HepG2 (cell line): Measurements from ENCODE around the gene PRKD2. TPM values are rescaled to one million over a fixed set of nuclear protein-coding genes. Genes with fewer than 3 reads are reported as not detected.
A peak's percentile ranks its signal among the peaks of the same experiment; 100 is the strongest.

Experiments used
- ATAC-seq: fragments of 200-7000 bp; cut with Tn5 transposase; 3 replicates; pipeline ENCODE4 v1.9.1; 2020; ENCODE audit warnings: mild to moderate bottlenecking, moderate library complexity
- BruUV-seq: library from RNA; stranded (reverse); fragments of 400-500 nt; replicated peaks from 2 replicates; lab custom pipeline; 2021; lab: Mats Ljungman, UMichigan
- CTCF ChIA-PET: fragments of 300-600 bp; formaldehyde crosslinking; extraction: SDS; loops from one replicate; lab custom pipeline; 2021; ENCODE audit warnings: low total read pairs, inconsistent platforms, low intra/inter-chr PET ratio; lab: Yijun Ruan, JAX
- POLR2A ChIA-PET: fragments of 350-600 bp; sonication (Branson Sonifier 250); formaldehyde crosslinking; loops from one replicate; lab custom pipeline; 2020; ENCODE audit warnings: antibody characterized with exemption, inconsistent platforms; lab: Yijun Ruan, JAX
- DNase-seq: peaks from one replicate; pipeline ENCODE4 v3.0.0-alpha.2; 2015; ENCODE audit warnings: low spot score
- FAIRE-seq: peaks from 3 replicates; lab custom pipeline; 2011; peaks lifted over from hg19 to GRCh38; lab: Jason Lieb, UNC
- H2AFZ ChIP-seq: one replicate; pipeline ENCODE4 v1.6.1; 2011; ENCODE audit warnings: low read length, inconsistent platforms
- H3K27ac ChIP-seq: fragments of 300-600 bp; 3 replicates; pipeline ENCODE4 v1.8.0; 2011; ENCODE audit warnings: mixed run types, mild to moderate bottlenecking, mixed read lengths, low read length, inconsistent platforms; ENCODE audit not compliant: insufficient read depth; ENCODE audit errors: extremely low read length
- H3K27me3 ChIP-seq, 2 experiments: fragments of 200-600 bp in 1 of 2; 2 replicates in 1 of 2; 3 replicates in 1 of 2; pipeline versions ENCODE4 v1.6.0 to v1.8.0; 2011; ENCODE audit warnings: low read length in 2 of 2, mild to moderate bottlenecking in 2 of 2, moderate library complexity in 2 of 2, inconsistent platforms in 1 of 2; ENCODE audit not compliant: insufficient read depth in 2 of 2, control insufficient read depth in 1 of 2
- H3K36me3 ChIP-seq, 2 experiments: fragments of 200-600 bp in 1 of 2; replicated peaks in 1 of 2; 2 replicates in 1 of 2; 3 replicates in 1 of 2; pipeline versions ENCODE4 v1.5.1 to v1.8.0; 2011; ENCODE audit warnings: low read length in 2 of 2, inconsistent platforms in 1 of 2; ENCODE audit not compliant: insufficient read depth in 2 of 2, control insufficient read depth in 1 of 2
- H3K4me1 ChIP-seq: 2 replicates; pipeline ENCODE4 v1.5.1; 2012; ENCODE audit warnings: low read length, inconsistent platforms; ENCODE audit not compliant: insufficient read depth
- H3K4me2 ChIP-seq: 2 replicates; pipeline ENCODE4 v1.6.0; 2011; ENCODE audit warnings: low read depth, low read length, inconsistent platforms
- H3K4me3 ChIP-seq, 3 experiments: fragments of 200-600 bp in 1 of 3; sonication (generic), shearing (Covaris generic) in 1 of 3; replicated peaks in 1 of 3; 2 replicates each; pipeline ENCODE4 v1.5.1; 2011 to 2016; ENCODE audit warnings: low read length in 3 of 3, inconsistent platforms in 2 of 3, low read depth in 2 of 3, mild to moderate bottlenecking in 2 of 3, control low read depth in 1 of 3, mixed read lengths in 1 of 3; ENCODE audit not compliant: insufficient read depth in 1 of 3
- H3K79me2 ChIP-seq: one replicate; pipeline ENCODE4 v1.6.1; 2011; ENCODE audit warnings: low read length, inconsistent platforms; ENCODE audit not compliant: insufficient read depth
- H3K9ac ChIP-seq: 2 replicates; pipeline ENCODE4 v1.6.0; 2011; ENCODE audit warnings: mild to moderate bottlenecking, low read depth, low read length, inconsistent platforms; ENCODE audit not compliant: insufficient read depth
- H3K9me3 ChIP-seq: 2 replicates; pipeline ENCODE4 v1.5.1; 2012; ENCODE audit warnings: mild to moderate bottlenecking, low read length
- H4K20me1 ChIP-seq: 2 replicates; pipeline ENCODE4 v1.6.0; 2011; ENCODE audit warnings: inconsistent platforms, mild to moderate bottlenecking, low read length, moderate library complexity; ENCODE audit not compliant: insufficient read depth
- AGO2 ChIP-seq: fragments of 200-400 bp; formaldehyde crosslinking; optimal IDR thresholded peaks from 2 replicates; pipeline ENCODE3; 2017; ENCODE audit warnings: mild to moderate bottlenecking, low read depth, low read length, moderate library complexity
- HMG20B ChIP-seq: conservative IDR thresholded peaks from 2 replicates; pipeline ENCODE4 v1.6.1; 2016; ENCODE audit warnings: missing genetic modification reagents, missing compliant biosample characterization
- HNF1B ChIP-seq: sonication (generic); formaldehyde crosslinking; IDR thresholded peaks from 2 replicates; pipeline ENCODE4 v1.5.1; 2020; ENCODE audit warnings: mild to moderate bottlenecking, moderate library complexity, missing genetic modification reagents
- HOXA5 ChIP-seq: sonication (generic); formaldehyde crosslinking; IDR thresholded peaks from 2 replicates; pipeline ENCODE4 v1.4.0; 2020; ENCODE audit warnings: missing genetic modification reagents
- IRX3 ChIP-seq: sonication (generic); formaldehyde crosslinking; IDR thresholded peaks from 2 replicates; pipeline ENCODE4 v1.8.1; 2023; ENCODE audit warnings: mild to moderate bottlenecking, low read depth, missing genetic modification reagents, borderline replicate concordance
- MAX ChIP-seq: IDR thresholded peaks from 2 replicates; pipeline ENCODE4 v1.6.1; 2012; ENCODE audit warnings: inconsistent platforms
- NFATC3 ChIP-seq: sonication (generic); formaldehyde crosslinking; IDR thresholded peaks from 2 replicates; pipeline ENCODE4 v1.5.1; 2020; ENCODE audit warnings: mild to moderate bottlenecking, missing genetic modification reagents
- NFE2L1 ChIP-seq: sonication (generic); formaldehyde crosslinking; IDR thresholded peaks from 2 replicates; pipeline ENCODE4 v1.4.0; 2020; ENCODE audit warnings: missing genetic modification reagents, mild to moderate bottlenecking, borderline replicate concordance
- POLR2A ChIP-seq, 2 experiments: IDR thresholded peaks; 2 replicates each; pipeline ENCODE4 v1.6.1; 2011; ENCODE audit warnings: low read depth in 2 of 2, low read length in 2 of 2, mild to moderate bottlenecking in 1 of 2, moderate library complexity in 1 of 2; ENCODE audit not compliant: insufficient read depth in 1 of 2
- RFX1 ChIP-seq: fragments of 450-650 bp; IDR thresholded peaks from 2 replicates; pipeline ENCODE4 v1.6.1; 2017
- SALL2 ChIP-seq: sonication (generic); formaldehyde crosslinking; IDR thresholded peaks from 2 replicates; pipeline ENCODE4 v1.8.1; 2023; ENCODE audit warnings: mild to moderate bottlenecking, missing genetic modification reagents, inconsistent platforms
- TCF7L2 ChIP-seq: IDR thresholded peaks from 2 replicates; pipeline ENCODE4 v1.6.1; 2011; ENCODE audit warnings: mild to moderate bottlenecking, low read depth, low read length, moderate library complexity
- THYN1 ChIP-seq: sonication (generic); formaldehyde crosslinking; IDR thresholded peaks from 2 replicates; pipeline ENCODE4 v1.8.1; 2023; ENCODE audit warnings: low read depth, mild to moderate bottlenecking, moderate library complexity, missing genetic modification reagents, borderline replicate concordance
- ZBTB26 ChIP-seq: IDR thresholded peaks from 2 replicates; pipeline ENCODE4 v1.6.1; 2016; ENCODE audit warnings: missing compliant biosample characterization, missing genetic modification reagents, borderline replicate concordance
- ZBTB38 ChIP-seq: sonication (generic); formaldehyde crosslinking; IDR thresholded peaks from 2 replicates; pipeline ENCODE4 v1.5.1; 2020; ENCODE audit warnings: mild to moderate bottlenecking, missing genetic modification reagents
- ZBTB39 ChIP-seq: sonication (generic); formaldehyde crosslinking; IDR thresholded peaks from 2 replicates; pipeline ENCODE4 v1.5.0; 2020; ENCODE audit warnings: missing genetic modification reagents
- ZFP82 ChIP-seq: sonication (generic); formaldehyde crosslinking; IDR thresholded peaks from 2 replicates; pipeline ENCODE4 v1.5.1; 2020; ENCODE audit warnings: mild to moderate bottlenecking, missing genetic modification reagents, borderline replicate concordance
- ZFY ChIP-seq: sonication (generic); formaldehyde crosslinking; IDR thresholded peaks from 2 replicates; pipeline ENCODE4 v1.4.0; 2020; ENCODE audit warnings: missing genetic modification reagents
- ZNF30 ChIP-seq: sonication (generic); formaldehyde crosslinking; IDR thresholded peaks from 2 replicates; pipeline ENCODE4 v1.5.0; 2020; ENCODE audit warnings: mild to moderate bottlenecking, missing genetic modification reagents
- ZNF776 ChIP-seq: sonication (generic); formaldehyde crosslinking; IDR thresholded peaks from 2 replicates; pipeline ENCODE4 v1.4.0; 2020; ENCODE audit warnings: mild to moderate bottlenecking, missing genetic modification reagents
- WGBS: methylation state at CpG from one replicate; pipeline ENCODE4 v1.1.6; 2017; ENCODE audit warnings: low lambda C conversion rate; 5-methylcytosine and 5-hydroxymethylcytosine counted together
- in situ Hi-C: cut with HindIII; loops from 2 replicates; pipeline ENCODE4 v1.10.0; 2017; ENCODE audit warnings: low pct_unique_long_range_greater_than_20kb; ENCODE audit not compliant: extremely low pct_ligation_motif_present
- intact Hi-C: fragments of 100-400 bp; cut with micrococcal nuclease; formaldehyde crosslinking; loops from one replicate; pipeline ENCODE4 v1.10.0; 2022; ENCODE audit not compliant: unreplicated experiment
- polyA plus RNA-seq, 8 experiments: library from polyadenylated mRNA; depleted of rRNA in 3 of 8; stranded (reverse) in 7 of 8; unstranded in 1 of 8; fragments of >200 nt; fragmentation: Illumina TruSeq in 4 of 8; extraction: Trizol in 4 of 8; gene quantifications; 2 replicates each; pipeline versions ENCODE4 v1.2.1 to v1.2.3, GENCODE V29; 2011 to 2016; ENCODE audit warnings: low read depth in 4 of 8, missing spikeins in 1 of 8, mixed read lengths in 1 of 8; ENCODE audit not compliant: insufficient read depth in 1 of 8
- total RNA-seq, 5 experiments: library from RNA; depleted of rRNA; stranded (reverse); fragments of >200 nt; fragmentation: Illumina TruSeq; extraction: Trizol; gene quantifications; 2 replicates each; pipeline ENCODE4 v1.2.3, GENCODE V29; 2016; ENCODE audit warnings: low read depth in 1 of 5

The PRKD2 gene
- total and polyA plus RNA-seq, 2 of the 13 experiments (the other 11 are each of a cell fraction or from before 2014, with no cell fraction given): 6.7 to 7.3 TPM

- CTCF ChIA-PET: no interaction called here
- Histone ChIP-seq H3K4me1 (peaks cover 28% of the 10 kb centered on the region), H3K4me2 (peak within 1 kb of the TSS; percentile 96), H3K9ac (peak within 1 kb of the TSS; percentile 94), H3K36me3 (peaks cover 7 to 12% of the 10 kb centered on the region in 2 experiments; a peak in 3 of 5 replicates), H2AFZ (no peak within 1 kb of the TSS), H4K20me1 (peaks cover 27% of the 10 kb centered on the region), H3K4me3 (peak within 1 kb of the TSS; percentile 86 to 98 (median 95)), H3K27ac (peak within 1 kb of the TSS; percentile 71), H3K79me2 (peaks cover 47% of the 10 kb centered on the region), H3K9me3 (no peaks in the 10 kb centered on the region), H3K27me3 (no peaks in the 10 kb centered on the region; a peak in 2 of 5 replicates)
- in situ Hi-C loops: no loop called here
- ATAC-seq: peak; percentile 21
- 32% methylated on average over 13 of the region's 74 CpGs for WGBS
- DNase-seq: no peak
- BruUV-seq: no TSS peak
- intact Hi-C loops: no loop called here
- FAIRE-seq: no peak
- POLR2A ChIA-PET: interaction anchor here (1.0 to 1.4 kb wide), 2 partner anchors 30 to 110 kb away, joined by 3 read pairs; partner anchors contain the start of gene PRKD2
- TF ChIP-seq THYN1 (CRISPR knock-in tag) (no peak), ZFY (CRISPR knock-in tag) (peak; percentile 41), SALL2 (CRISPR knock-in tag) (0 out of 2 replicates have a peak, but pooled peaks have one; percentile 8), IRX3 (CRISPR knock-in tag) (0 out of 2 replicates have a peak, but pooled peaks have one; percentile 30), ZFP82 (no peak), NFE2L1 (no peak), AGO2 (peak; percentile 5), NFATC3 (no peak), ZBTB38 (CRISPR knock-in tag) (no peak), HOXA5 (no peak), TCF7L2 (no peak), POLR2A (IDR thresholded peaks at IDR 0.05; ENCODE audit: insufficient read depth in 1 of 2, low read depth in 2 of 2, low read length in 2 of 2) (peak in 1 of 2 experiments; percentile 55; a peak in 2 of 4 replicates), ZNF30 (CRISPR knock-in tag) (no peak), ZBTB39 (CRISPR knock-in tag) (0 out of 2 replicates have a peak, but pooled peaks have one; percentile 34), RFX1 (peak; percentile 63), HNF1B (0 out of 2 replicates have a peak, but pooled peaks have one; percentile 19), MAX (no peak), HMG20B (no peak), ZBTB26 (CRISPR knock-in tag) (no peak), ZNF776 (CRISPR knock-in tag) (0 out of 2 replicates have a peak, but pooled peaks have one; percentile 12)
Measured at GRCh38 chr19:46746281-46747057, 29.6 kb upstream of the PRKD2 start, which contains the start of gene STRN4. Gene STRN4, minus strand, starts transcription at chr19:46746450. Its CDS starts 20 bp downstream, at chr19:46746430.
